Esophagus squamous epithelium (tissue), 4 donors: ENCODE measurements around the gene TRA2B.

Experiments used
- POLR2A ChIP-seq, 4 donors: fragments of 450-650 bp; IDR thresholded peaks; one replicate each; pipeline ENCODE4 v1.6.1; 2017; ENCODE audit warnings: antibody characterized with exemption in 4 of 4, mild to moderate bottlenecking in 4 of 4, moderate library complexity in 3 of 4
- TF ChIP-seq, protein P1 (sequence below), 6 experiments: fragments of 450-650 bp in 4 of 6; fragments of 200-600 bp in 2 of 6; sonication (generic) in 2 of 6; IDR thresholded peaks; one replicate each; pipeline ENCODE4 v1.5.1; 2016 to 2019; ENCODE audit warnings: antibody characterized with exemption in 6 of 6, mild to moderate bottlenecking in 4 of 6, moderate library complexity in 4 of 6

DNA sequence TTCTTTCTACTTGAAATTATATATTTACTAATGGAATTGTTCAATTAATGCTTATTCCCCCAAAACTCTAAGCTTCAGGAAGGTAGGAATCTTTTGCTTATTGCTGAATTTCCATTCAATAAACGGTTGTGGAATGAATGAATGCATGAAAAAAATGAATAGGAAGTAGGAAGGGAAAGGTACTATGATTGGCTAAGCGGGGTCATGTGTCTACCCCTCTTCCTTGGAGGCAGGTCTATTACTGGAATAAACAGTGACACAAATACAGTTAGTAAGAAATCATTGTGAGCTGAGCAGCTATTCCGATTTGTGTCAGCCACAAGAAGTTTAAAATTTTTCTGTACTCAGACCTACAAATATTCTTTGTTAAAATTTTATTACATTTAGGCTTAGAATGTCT lies 10.5 kb upstream of the TRA2B start:
- TF ChIP-seq, protein P1, sequence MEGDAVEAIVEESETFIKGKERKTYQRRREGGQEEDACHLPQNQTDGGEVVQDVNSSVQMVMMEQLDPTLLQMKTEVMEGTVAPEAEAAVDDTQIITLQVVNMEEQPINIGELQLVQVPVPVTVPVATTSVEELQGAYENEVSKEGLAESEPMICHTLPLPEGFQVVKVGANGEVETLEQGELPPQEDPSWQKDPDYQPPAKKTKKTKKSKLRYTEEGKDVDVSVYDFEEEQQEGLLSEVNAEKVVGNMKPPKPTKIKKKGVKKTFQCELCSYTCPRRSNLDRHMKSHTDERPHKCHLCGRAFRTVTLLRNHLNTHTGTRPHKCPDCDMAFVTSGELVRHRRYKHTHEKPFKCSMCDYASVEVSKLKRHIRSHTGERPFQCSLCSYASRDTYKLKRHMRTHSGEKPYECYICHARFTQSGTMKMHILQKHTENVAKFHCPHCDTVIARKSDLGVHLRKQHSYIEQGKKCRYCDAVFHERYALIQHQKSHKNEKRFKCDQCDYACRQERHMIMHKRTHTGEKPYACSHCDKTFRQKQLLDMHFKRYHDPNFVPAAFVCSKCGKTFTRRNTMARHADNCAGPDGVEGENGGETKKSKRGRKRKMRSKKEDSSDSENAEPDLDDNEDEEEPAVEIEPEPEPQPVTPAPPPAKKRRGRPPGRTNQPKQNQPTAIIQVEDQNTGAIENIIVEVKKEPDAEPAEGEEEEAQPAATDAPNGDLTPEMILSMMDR (IDR thresholded peaks at IDR 0.05) = no peak
- TF ChIP-seq POLR2A (IDR thresholded peaks at IDR 0.05) = no peak
